NCI-H1436 (cell line): ENCODE results near the gene TEKT4.
"Not testable (repeated sequence)": the region's sequence is repeated elsewhere in the genome, so short reads cannot be mapped to it uniquely, and the experiment has no call there.

ENCODE experiments used
- DNase-seq: peaks from one replicate; lab custom pipeline; 2025; lab: John Stamatoyannopoulos, UW

The TEKT4 gene

DNA sequence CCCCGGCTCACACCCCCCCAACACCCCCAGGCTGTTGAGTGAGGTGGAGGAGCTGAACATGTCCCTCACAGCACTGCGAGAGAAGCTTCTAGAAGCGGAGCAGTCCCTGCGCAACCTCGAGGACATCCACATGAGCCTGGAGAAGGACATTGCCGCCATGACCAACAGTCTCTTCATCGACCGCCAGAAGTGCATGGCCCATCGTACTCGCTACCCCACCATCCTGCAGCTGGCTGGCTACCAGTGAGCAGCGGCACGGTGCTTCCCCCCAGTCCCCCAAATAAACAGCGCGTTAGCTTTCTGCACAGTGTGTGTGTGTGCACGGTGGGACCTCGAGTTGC is 5.3 kb downstream of the TEKT4 start:
- DNase-seq = no peak

DNA sequence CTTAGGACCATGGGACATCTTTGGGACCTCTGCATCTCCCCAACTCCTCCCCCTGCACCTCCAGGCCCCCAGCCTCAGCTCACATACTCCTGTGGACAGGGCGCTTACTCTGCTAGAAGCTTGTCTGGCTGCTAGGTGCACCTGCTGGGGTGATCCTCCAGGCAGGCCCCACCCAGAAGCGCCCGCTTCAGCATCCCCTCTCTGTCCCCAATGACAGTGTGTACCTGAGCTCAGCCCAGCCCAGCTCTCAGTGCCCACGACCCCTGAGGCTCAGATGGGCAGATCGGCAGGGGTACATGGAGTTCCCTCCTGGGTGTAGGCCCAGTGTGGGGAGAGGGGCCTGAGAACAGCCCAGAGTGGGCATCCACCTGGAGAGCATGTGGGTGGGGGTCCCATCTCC is 5.9 kb downstream of the TEKT4 start:
- no peak for DNase-seq

DNA sequence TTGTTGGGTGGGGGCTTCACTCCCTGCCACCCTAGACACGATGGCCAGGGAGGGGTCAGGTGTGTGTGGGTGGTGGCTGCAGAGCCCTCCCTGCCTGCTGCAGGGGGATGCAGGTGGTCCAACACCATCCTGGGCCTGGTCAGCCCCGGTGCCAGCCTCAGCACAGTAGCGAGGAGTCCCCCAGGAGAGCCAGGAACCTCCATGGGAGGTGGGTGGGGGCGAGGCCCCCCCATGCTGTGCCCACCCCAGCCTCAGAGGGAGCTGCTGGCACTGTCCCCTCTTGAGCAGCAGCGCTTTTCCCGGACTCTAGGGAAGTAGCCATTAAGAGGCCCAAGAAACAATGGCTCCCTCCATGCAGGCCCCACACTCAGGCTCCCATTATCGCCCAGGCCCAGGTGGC is 7.3 kb downstream of the TEKT4 start:
- DNase-seq = not testable (repeated sequence)

DNA sequence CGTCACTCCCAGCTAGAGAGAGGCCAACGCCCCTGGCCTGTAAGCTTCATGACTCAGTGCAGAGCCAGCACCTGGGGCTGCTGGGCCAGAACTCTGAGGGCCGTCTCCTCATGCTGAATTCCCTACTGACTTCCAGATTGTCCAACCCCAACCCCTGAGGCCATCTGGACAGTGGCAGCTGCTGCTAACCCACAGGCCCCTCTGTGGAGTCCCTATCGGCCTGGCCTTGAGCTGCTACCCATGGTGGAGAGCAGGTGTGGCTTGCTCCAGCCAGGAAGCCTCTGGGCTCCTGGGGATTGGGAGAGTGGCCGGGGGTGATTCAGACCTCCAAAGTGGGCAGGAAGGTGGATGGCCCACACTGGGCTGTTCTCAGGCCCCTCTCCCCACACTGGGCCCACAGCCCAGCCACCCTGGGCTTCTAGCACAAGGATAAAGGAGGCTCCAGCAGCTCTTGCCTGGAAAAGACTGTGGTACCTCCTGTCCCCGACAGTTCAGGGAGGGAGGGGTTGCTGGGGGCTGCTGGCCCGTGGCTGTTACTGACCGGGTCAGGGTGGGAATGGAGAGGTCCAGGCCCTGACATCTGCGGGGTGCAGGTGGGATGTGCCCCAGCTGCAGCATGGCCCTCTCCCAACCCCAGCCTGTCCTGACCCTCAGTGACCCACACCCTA is 8.2 kb downstream of the TEKT4 start:
- no peak for DNase-seq

DNA sequence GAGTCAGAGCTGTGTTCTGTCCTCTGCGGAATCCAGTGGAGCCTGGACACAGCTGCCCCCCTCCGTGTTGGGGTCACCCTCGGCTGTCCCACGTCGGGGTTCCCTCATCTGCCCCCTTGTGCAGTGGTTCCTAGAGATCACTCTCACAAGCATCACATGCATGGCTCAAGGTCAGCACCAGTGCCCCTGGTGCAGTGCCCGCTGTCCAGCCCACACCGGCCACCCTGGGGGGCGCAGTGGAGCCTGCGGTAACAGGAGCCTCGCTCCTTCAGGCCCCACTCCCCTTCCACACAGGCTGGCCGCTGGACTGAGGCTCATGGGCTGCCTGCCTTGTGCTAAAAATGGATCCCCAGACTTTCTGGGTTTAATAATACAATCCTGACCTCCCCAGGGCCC is 8.8 kb downstream of the TEKT4 start:
- DNase-seq = no peak

DNA sequence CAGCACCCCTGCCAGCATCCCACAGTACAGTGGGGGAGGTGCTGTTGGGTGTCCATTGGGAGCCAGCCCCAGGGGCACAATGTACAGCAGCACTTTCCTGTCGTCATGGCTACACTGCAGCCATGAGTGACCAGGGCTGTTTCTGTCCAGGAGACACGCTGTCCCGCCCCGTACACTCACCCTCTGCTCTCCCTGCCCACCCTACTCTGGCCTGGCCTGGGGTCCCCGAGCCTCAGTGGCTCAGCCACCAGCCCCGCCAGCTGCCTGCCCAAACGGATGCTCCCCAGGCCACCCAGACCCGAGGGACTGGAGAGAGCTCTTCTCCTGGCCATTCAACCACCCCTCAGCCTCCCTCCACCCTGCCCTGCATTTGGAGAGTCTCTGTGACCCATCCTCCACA is 9.3 kb downstream of the TEKT4 start:
- no peak for DNase-seq

DNA sequence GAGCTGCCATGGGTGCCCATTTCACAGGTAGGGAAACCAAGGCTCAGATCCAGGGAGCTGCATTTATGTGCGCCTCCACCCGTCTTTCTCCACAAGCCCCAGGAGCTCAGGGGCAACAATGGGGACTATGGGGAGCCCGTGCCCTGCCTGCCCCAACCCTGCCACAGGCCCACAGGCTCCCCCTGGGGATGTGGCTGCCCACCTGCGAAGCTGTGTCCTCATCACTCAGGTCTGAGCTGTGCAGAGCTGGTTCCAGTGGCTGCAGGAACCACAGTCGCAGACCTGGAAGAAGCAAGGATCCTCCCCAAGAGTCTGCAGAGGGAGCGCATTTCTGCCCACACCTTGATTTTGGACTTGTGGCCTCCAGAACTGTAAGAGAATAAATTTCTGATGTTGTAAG is 9.8 kb downstream of the TEKT4 start:
- DNase-seq = no peak

DNA sequence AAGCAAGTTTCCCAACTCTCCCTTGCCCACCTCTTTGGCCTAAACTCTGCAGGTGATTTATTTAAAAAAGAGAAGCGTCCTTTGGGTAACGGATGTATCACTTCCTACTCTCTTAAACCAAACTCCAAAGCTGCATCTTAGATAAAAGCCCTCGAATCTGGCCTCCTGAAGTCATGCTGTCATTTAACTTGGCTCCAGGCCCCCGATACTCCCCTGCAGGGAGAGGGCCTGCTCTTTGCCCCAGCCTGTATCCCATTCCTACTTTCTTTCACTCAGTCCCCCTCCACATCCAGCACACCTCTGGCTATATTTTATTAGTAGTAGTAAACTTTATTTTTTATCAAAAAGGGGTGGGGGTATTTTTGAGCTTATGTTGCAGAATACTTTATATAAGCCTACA is 19.0 kb downstream of the TEKT4 start:
- DNase-seq = no peak

DNA sequence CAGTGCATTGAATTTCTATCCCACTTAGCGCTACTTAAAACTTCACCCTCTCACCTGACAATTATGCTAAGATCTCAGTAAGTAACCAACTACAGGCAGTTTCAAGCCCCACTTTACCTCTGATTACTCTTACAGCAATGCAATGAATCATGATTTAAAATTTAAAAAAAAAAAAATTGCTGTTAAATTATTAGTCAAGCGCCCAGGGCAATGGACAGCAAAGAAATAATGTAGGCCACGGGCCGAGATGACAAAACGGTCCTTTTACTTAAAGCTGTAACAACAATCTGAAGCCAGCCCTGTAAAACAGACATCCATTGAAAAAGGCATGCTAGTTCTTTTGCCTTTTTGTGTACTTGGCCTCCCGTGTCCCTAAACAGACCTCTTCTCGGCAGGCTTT is 24.0 kb downstream of the TEKT4 start:
- DNase-seq = not testable (repeated sequence)

DNA sequence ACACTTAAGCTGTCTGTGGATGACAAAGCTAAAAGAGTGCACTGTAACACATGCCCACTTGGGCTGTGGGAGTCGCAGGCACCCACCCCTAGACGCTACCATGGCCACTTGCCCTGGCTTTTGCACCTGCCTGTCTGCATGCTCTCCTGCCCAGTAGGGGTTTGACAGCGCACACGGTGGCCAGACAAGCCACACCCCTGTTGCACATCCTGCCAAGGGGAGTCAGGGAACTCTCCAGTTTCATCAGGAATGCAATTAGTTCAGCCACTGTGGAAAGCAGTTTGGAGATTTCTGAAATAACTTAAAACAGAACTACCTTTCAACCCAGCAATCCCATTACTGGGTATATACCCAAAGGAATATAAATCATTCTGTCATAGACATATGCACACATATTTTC is 35.7 kb downstream of the TEKT4 start:
- DNase-seq = not testable (repeated sequence)

DNA sequence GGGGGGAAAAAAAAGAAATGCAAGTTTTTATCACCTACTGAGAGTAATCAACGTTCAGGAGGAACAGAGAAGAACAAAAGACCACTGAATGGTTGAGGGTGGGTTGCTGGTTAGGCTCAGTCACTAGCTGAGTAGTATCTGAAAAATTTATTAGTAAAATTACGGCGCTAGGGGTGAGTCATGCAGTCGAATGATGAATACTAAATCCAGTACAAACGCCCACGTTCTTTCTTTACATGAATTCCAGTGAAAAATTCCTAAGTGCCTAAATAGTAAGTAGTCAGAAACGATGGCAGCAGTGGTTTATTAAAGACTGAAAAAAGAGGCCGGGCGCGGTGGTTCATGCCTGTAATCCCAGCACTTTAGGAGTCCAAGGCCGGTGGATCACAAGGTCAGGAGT is 52.0 kb downstream of the TEKT4 start:
- no peak for DNase-seq

DNA sequence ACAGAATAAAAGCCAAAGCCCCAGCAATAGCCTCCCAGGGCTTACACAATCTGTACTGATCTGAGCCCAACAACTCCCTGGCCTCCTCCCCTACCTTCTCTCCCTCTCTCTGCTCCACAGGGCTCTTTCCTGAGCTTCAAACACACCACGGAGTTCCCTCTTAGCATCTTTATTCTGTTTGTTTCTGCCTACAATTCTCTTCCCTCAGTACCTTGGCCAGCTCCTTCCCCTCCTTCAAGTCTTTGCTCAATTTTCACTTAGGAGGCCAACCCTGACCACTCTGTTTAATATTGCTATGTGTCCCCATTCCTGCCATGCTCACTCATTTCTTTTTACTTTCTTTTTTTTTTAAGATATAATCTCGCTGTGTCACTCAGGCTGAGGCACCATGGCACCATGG is 53.8 kb downstream of the TEKT4 start:
- not testable (repeated sequence) for DNase-seq
